Right atrium auricular region (tissue), 2 donors: ENCODE measurements around the gene CEP170B. TPM values are rescaled to one million over a fixed set of nuclear protein-coding genes. Genes with fewer than 3 reads are reported as not detected.

Experiments
- DNase-seq: peaks from one replicate; pipeline ENCODE4 v3.0.0-alpha.2; 2019; ENCODE audit warnings: low spot score
- H3K27ac ChIP-seq, 2 donors: fragments of 200-600 bp; sonication (generic); 1 replicate in 1 of 2; 2 replicates in 1 of 2; pipeline ENCODE4 v1.5.1; 2016 to 2019
- H3K27me3 ChIP-seq, 2 donors: fragments of 200-600 bp; sonication (generic); one replicate each; pipeline versions ENCODE4 v1.5.1 to v1.6.0; 2017 to 2019
- H3K36me3 ChIP-seq: fragments of 200-600 bp; sonication (generic); one replicate; pipeline ENCODE4 v1.5.1; 2016
- H3K4me1 ChIP-seq, 2 donors: fragments of 200-600 bp; sonication (generic); one replicate each; pipeline versions ENCODE4 v1.5.1 to v1.6.0; 2017 to 2019
- H3K4me3 ChIP-seq, 2 donors: fragments of 200-600 bp; sonication (generic); 1 replicate in 1 of 2; 2 replicates in 1 of 2; pipeline ENCODE4 v1.5.1; 2017 to 2019; ENCODE audit warnings: mild to moderate bottlenecking in 1 of 2, moderate library complexity in 1 of 2
- H3K9me3 ChIP-seq, 2 donors: fragments of 200-600 bp; sonication (generic); one replicate each; pipeline ENCODE4 v1.5.1; 2019
- total RNA-seq, 2 donors: library from RNA; depleted of rRNA; stranded (reverse); fragments of >200 nt; gene quantifications; one replicate each; pipeline ENCODE4 v1.1.0, GENCODE V29; 2016
- TF ChIP-seq, protein P1 (sequence below), 2 donors: fragments of 200-600 bp; sonication (generic); IDR thresholded peaks; one replicate each; pipeline ENCODE4 v1.5.1; 2019; ENCODE audit warnings: antibody characterized with exemption in 2 of 2

The CEP170B gene
- total RNA-seq, 2 donors from 2014 or later: 7.9 to 15.1 TPM

DNA sequence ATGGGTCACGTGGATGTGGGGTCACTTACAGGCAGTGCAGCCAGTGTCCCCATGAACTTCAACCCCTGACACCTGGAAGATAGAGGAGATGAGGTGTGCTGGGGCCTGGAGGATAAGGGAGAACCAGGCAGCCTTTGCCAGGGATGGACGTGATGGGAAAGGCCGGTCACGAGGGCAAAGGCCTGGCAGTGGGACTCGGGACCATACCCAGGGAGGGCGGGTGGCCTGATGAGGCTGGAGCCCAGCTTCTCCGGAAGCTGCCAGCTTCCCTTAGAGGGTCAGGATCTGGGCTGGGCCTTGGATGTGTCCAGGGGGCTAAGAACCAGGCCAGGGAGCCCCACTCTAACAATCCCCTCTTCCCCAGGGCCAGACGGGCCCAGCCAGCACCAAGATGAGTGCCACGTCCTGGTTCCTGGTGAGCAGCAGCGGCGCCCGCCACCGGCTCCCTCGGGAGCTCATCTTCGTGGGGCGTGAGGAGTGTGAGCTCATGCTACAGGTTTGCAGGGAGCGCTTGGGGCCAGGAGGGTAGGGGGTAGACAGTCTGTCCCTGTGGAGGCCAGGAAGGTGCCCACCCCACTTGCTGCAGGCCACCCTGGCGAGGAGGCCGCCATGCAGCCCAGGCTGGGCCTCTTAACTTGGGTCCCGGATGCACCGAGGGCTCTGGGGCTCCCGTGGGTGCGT, 3.1 kb downstream of the CEP170B start:
- peaks cover 0 to 38% of the 10 kb centered on the region in 2 donors for H3K4me1 ChIP-seq
- H3K9me3 ChIP-seq: no peaks in the 10 kb centered on the region
- TF ChIP-seq, protein P1, sequence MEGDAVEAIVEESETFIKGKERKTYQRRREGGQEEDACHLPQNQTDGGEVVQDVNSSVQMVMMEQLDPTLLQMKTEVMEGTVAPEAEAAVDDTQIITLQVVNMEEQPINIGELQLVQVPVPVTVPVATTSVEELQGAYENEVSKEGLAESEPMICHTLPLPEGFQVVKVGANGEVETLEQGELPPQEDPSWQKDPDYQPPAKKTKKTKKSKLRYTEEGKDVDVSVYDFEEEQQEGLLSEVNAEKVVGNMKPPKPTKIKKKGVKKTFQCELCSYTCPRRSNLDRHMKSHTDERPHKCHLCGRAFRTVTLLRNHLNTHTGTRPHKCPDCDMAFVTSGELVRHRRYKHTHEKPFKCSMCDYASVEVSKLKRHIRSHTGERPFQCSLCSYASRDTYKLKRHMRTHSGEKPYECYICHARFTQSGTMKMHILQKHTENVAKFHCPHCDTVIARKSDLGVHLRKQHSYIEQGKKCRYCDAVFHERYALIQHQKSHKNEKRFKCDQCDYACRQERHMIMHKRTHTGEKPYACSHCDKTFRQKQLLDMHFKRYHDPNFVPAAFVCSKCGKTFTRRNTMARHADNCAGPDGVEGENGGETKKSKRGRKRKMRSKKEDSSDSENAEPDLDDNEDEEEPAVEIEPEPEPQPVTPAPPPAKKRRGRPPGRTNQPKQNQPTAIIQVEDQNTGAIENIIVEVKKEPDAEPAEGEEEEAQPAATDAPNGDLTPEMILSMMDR (IDR thresholded peaks at IDR 0.05): no peak
- no peak for DNase-seq
- H3K4me3 ChIP-seq: no peak overlapping the region
- H3K27ac ChIP-seq: no peak overlapping the region
- H3K36me3 ChIP-seq: no peaks in the 10 kb centered on the region
- H3K27me3 ChIP-seq: no peaks in the 10 kb centered on the region

DNA sequence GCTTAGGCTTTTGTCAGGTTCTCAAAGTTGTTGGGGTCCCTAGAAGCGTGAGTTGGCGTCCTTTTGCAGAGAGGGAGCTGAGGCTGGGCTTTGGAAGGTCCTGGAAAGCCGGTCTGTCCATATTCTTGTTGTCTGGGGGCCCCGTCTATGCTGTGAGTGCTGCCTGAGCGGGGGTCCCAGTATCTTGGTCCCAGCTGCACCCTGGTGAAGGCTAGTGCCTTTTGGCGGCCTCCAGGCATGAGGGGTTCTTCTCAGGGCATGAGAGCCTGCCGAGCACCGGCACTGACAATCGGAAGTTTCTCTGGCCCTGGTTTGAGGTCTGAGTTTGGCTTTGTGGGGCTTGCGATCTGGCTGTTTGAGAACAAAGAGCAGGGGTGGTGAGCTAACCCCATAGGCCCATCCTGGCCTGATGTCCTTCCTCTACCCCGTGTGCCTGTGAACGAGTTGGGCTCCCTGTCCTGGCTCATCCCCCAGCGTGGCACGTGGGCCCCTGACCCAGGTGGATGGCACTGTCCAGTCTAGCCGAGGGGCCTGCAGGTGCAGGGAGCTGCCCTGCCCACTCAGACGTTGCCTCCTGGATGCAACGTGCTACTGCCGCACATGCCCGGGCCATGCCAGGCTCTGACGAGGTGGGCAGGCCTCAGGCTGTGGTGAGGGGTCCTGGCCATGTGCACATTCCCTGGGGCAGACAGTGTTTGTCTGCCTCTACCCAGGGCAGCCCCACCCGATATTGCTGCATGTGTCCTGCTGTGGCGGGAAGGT, 3.9 kb downstream of the CEP170B start:
- Histone ChIP-seq H3K36me3 (no peaks in the 10 kb centered on the region), H3K4me1 (peaks cover 0 to 37% of the 10 kb centered on the region in 2 donors), H3K27ac (no peak overlapping the region), H3K9me3 (no peaks in the 10 kb centered on the region), H3K4me3 (no peak overlapping the region), H3K27me3 (no peaks in the 10 kb centered on the region)
- DNase-seq: no peak
- TF ChIP-seq, protein P1 (IDR thresholded peaks at IDR 0.05): no peak

DNA sequence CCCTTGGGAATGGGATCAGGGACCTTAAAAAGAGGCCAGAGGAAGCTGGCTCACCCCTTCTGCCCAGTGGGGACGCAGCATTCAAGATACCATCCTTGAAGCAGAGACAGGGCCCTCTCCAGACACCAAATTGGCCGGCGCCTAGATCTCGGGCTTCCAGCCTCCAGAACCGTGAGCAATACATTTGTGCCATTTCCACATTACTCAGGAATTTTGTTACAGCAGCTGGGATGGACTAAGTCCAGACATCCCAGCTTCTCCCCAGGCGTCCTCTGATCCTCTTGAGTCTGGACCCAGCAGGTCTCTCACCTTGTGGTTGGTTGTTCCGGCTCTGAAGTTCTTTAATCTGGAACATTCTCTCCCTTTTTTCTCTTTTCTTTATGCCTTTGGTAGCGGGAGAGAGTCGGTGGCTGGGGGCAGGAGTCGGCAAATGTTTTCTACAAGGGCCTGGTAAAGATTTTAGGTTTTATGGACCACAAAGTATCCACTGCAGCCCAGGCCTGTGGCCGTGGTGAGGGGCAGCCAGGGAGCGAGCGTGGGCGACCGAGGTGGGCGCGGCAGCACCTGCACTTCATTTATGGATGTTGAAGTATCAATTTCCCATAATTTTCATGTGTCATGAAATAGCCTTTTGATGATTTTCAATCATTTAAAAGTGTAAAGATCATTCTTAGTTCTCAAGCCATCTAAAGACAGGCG, 4.8 kb downstream of the CEP170B start:
- no peaks in the 10 kb centered on the region for H3K36me3 ChIP-seq
- H3K4me3 ChIP-seq: no peak overlapping the region
- H3K27ac ChIP-seq: no peak overlapping the region
- TF ChIP-seq, protein P1 (IDR thresholded peaks at IDR 0.05): no peak
- H3K27me3 ChIP-seq: no peaks in the 10 kb centered on the region
- DNase-seq: no peak
- H3K9me3 ChIP-seq: no peaks in the 10 kb centered on the region
- peaks cover 0 to 29% of the 10 kb centered on the region in 2 donors for H3K4me1 ChIP-seq

DNA sequence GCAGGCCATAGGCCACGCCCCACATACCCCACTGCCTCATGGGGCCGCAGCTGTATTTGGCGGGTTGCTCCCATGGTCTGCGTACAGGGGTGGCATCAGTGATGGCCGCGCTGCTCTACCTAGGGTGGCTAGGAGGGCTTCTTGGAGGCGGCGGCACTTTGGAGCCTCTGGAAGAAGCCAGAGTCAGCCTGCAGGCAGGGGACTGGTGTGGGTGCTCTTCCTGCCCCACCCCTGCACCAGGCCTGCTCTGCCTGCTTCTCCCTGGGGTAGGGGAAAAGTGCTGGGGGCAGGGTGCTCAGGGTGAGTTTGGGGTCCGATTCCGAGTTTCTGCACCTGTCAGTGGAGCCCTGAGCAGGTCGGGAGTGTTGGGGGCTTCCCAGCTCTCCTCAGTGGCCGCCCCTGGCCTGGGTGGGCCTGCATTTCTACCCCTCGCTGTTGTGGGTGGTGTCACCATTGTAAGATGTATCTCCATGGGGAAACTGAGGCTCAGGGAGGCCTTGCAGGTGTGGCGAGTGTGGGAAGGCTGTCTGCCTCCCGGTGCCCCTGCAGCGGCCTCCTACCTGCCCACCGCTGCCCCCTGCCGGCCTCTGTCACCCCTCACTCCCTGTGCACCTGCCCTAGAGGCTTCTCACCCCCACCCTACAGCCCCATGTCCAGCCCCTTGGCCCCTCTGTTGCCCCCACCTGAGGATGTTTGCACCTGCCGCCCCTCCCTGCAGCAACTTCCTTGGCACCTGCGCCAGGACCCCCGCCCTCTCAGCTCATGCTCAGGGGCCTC, 5.5 kb downstream of the CEP170B start:
- TF ChIP-seq, protein P1 (IDR thresholded peaks at IDR 0.05): peak; percentile 20 to 36
- peaks cover 0 to 28% of the 10 kb centered on the region in 2 donors for H3K4me1 ChIP-seq
- no peak for DNase-seq
- H3K27ac ChIP-seq: no peak overlapping the region
- no peaks in the 10 kb centered on the region for H3K36me3 ChIP-seq
- no peaks in the 10 kb centered on the region for H3K27me3 ChIP-seq
- H3K9me3 ChIP-seq: no peaks in the 10 kb centered on the region
- no peak overlapping the region for H3K4me3 ChIP-seq

DNA sequence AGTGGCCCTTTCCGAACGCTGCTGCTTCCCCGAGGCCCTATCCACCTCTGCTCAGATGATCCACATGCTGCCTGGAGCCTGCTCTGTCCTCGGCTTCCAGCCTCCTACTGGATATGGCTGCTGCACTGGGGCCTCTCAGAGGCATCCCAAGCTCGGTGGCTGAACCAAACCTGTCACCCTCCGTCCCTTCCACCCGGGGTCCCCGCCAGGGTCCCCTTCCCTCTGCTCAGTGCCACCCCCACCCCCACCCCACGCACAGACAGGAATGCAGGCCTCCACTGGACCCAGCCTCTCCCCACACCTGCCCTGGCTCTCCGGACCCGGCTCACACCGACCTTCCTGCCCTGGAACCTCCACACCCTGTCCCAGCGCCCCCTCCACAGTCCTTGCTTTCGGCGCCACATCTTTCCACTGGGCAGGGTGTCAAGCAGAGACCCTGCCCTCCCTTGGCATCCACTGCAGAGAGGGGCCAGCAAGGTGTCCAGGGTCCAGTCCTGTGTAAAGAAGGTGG, 6.1 kb downstream of the CEP170B start:
- TF ChIP-seq, protein P1 (IDR thresholded peaks at IDR 0.05): no peak
- Histone ChIP-seq H3K27me3 (no peaks in the 10 kb centered on the region), H3K36me3 (no peaks in the 10 kb centered on the region), H3K27ac (no peak overlapping the region), H3K9me3 (no peaks in the 10 kb centered on the region), H3K4me1 (peaks cover 0 to 25% of the 10 kb centered on the region in 2 donors), H3K4me3 (no peak overlapping the region)
- DNase-seq: no peak
